ENCODE data around the gene CHST9. TPM values are rescaled to one million over a fixed set of nuclear protein-coding genes. Genes with fewer than 3 reads are reported as not detected.

The CHST9 gene
- total and polyA plus RNA-seq, 2 donors (not counting 3 experiments of a cell fraction or from before 2014, with no cell fraction given), result not detected

- no peaks in the 10 kb centered on the region for H3K9me3 ChIP-seq (replicated peaks; ENCODE audit: control insufficient read depth, insufficient read depth, low read length)
- H3K27ac ChIP-seq (ENCODE audit: insufficient read depth, low read depth, low read length), result no peak overlapping the region
- dilution Hi-C loops (cut with MboI; ENCODE audit: extremely low pct_ligation_motif_present, low sequenced_read_pairs) (no loop called here), intact Hi-C loops (cut with micrococcal nuclease) (no loop called here)
- no peaks in the 10 kb centered on the region for H3K4me1 ChIP-seq (ENCODE audit: control insufficient read depth, extremely low read depth, insufficient read depth, low read length)
- no TSS peak for BruUV-seq (replicated peaks)
- no peaks in the 10 kb centered on the region for H3K9me1 ChIP-seq (replicated peaks; ENCODE audit: control insufficient read depth, extremely low read depth, insufficient read depth, low read length)
- TF ChIP-seq POLR2A (IDR thresholded peaks at IDR 0.05; ENCODE audit: low read depth, low read length), result no peak
- no peak for TF ChIP-seq MAX (IDR thresholded peaks at IDR 0.05; ENCODE audit: insufficient read depth, insufficient read length)
- TF ChIP-seq EZH2 (IDR thresholded peaks at IDR 0.05; ENCODE audit: borderline replicate concordance, low read depth, low read length, severe bottlenecking), result no peak
- no peak for TF ChIP-seq MYC (IDR thresholded peaks at IDR 0.05; ENCODE audit: low read depth, low read length)
- TF ChIP-seq CTCF (IDR thresholded peaks at IDR 0.05; ENCODE audit: extremely low read depth in 1 of 2, insufficient read depth in 1 of 2, low read depth in 1 of 2, low read length in 2 of 2), result no peak
- no peak for TF ChIP-seq JUN (IDR thresholded peaks at IDR 0.05; ENCODE audit: borderline replicate concordance, insufficient read depth, insufficient read length, low read depth)
- TF ChIP-seq POLR2AphosphoS5 (IDR thresholded peaks at IDR 0.05; ENCODE audit: insufficient read depth, low read depth, low read length), result no peak
- no peak for TF ChIP-seq FOS (IDR thresholded peaks at IDR 0.05; ENCODE audit: borderline replicate concordance, insufficient read depth, low read length)
- no peak for TF ChIP-seq GATA2 (IDR thresholded peaks at IDR 0.05; ENCODE audit: insufficient read depth, insufficient read length, low read depth, low read length)
- H3K4me3 ChIP-seq (replicated peaks in 1 of 3; ENCODE audit: insufficient read depth in 1 of 3, low read depth in 1 of 3, low read length in 3 of 3), result no peak overlapping the region
- no peak overlapping the region for H3K4me2 ChIP-seq (ENCODE audit: insufficient read depth, low read length)
- DNase-seq (ENCODE audit: low read depth, low spot score), result no peak
- no peak overlapping the region for H3K9ac ChIP-seq (replicated peaks; ENCODE audit: extremely low read depth, insufficient read depth, low read length)
- POLR2A ChIA-PET, result no interaction called here
- peaks cover 0 to 2% of the 10 kb centered on the region in 2 experiments for H3K27me3 ChIP-seq (ENCODE audit: control insufficient read depth in 2 of 2, insufficient read depth in 2 of 2, low read length in 2 of 2)
- no peaks in the 10 kb centered on the region for H4K20me1 ChIP-seq (replicated peaks; ENCODE audit: control insufficient read depth, extremely low read depth, insufficient read depth, low read length)
- H3K36me3 ChIP-seq (ENCODE audit: control insufficient read depth in 2 of 2, extremely low read depth in 1 of 2, insufficient read depth in 2 of 2, low read length in 2 of 2), result no peaks in the 10 kb centered on the region
- no peak overlapping the region for H2AFZ ChIP-seq (ENCODE audit: low read depth, low read length)
- FAIRE-seq, result no peak
- CTCF ChIA-PET, result no interaction called here
- no peaks in the 10 kb centered on the region for H3K79me2 ChIP-seq (ENCODE audit: control insufficient read depth, insufficient read depth, low read length)
Observed at GRCh38 chr18:26863921-26864497, 321.1 kb downstream of the CHST9 start.

All from endothelial cell of umbilical vein (primary cell).